ENCODE results near the gene ORM1.
"Not testable (repeated sequence)": the region's sequence is repeated elsewhere in the genome, so short reads cannot be mapped to it uniquely, and the experiment has no call there.

Gene ORM1

GRCh38 chr9:114322831-114323531 is at the start of gene ORM1:
TSS of gene ORM1 (plus strand) at chr9:114323098. CDS start at chr9:114323134, 36 bp downstream.
- H3K36me3 ChIP-seq; H3K9me3 ChIP-seq; intact Hi-C loops (cut with DNase I; ENCODE audit: low total_unique reads); H3K4me1 ChIP-seq; H3K4me3 ChIP-seq; H3K27ac ChIP-seq: not testable (repeated sequence)
- peak in 1 of 2 donors; percentile 11 for DNase-seq
- H3K27me3 ChIP-seq = peaks cover 0 to 14% of the 10 kb centered on the region in 2 donors

DNA sequence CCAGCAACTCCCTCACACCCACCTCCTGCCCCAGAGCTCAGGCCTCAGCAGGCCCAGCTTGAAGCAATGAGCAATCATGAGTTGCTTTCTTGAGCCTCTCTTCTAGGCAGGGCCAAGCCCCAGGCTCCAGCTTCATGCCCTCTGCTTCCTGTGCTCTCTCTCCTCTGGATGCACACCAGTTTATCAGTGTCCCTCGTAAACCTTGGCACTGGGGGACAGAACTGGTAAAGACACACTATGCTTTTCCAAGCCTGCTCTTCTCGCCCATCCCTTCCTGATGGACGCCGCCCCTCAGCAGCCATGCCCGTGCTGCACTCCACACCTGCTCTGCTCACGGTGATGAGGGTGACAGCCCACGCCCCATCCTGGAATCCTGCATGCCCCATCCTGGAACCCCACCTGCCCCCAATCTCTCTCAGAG is 49.4 kb upstream of the ORM1 start:
- no peak overlapping the region for H3K4me3 ChIP-seq
- DNase-seq = peak in 1 of 2 donors; percentile 37
- intact Hi-C loops (cut with DNase I; ENCODE audit: low total_unique reads) = loop anchor here (5.0 kb wide), 1 partner anchor 166 kb away; no protein-coding TSS in a partner anchor
- H3K9me3 ChIP-seq = no peaks in the 10 kb centered on the region
- no peak overlapping the region for H3K27ac ChIP-seq
- no peaks in the 10 kb centered on the region for H3K36me3 ChIP-seq
- H3K4me1 ChIP-seq = peaks cover 0 to 8% (median under 1%) of the 10 kb centered on the region in 4 donors
- no peaks in the 10 kb centered on the region for H3K27me3 ChIP-seq
- TF ChIP-seq, protein P1, sequence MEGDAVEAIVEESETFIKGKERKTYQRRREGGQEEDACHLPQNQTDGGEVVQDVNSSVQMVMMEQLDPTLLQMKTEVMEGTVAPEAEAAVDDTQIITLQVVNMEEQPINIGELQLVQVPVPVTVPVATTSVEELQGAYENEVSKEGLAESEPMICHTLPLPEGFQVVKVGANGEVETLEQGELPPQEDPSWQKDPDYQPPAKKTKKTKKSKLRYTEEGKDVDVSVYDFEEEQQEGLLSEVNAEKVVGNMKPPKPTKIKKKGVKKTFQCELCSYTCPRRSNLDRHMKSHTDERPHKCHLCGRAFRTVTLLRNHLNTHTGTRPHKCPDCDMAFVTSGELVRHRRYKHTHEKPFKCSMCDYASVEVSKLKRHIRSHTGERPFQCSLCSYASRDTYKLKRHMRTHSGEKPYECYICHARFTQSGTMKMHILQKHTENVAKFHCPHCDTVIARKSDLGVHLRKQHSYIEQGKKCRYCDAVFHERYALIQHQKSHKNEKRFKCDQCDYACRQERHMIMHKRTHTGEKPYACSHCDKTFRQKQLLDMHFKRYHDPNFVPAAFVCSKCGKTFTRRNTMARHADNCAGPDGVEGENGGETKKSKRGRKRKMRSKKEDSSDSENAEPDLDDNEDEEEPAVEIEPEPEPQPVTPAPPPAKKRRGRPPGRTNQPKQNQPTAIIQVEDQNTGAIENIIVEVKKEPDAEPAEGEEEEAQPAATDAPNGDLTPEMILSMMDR (IDR thresholded peaks at IDR 0.05) = no peak

- no peaks in the 10 kb centered on the region for H3K9me3 ChIP-seq
- no peaks in the 10 kb centered on the region for H3K36me3 ChIP-seq
- no peak overlapping the region for H3K27ac ChIP-seq
- TF ChIP-seq, protein P1 (IDR thresholded peaks at IDR 0.05) = no peak
- H3K4me1 ChIP-seq = peaks cover 0 to 16% (median 4%) of the 10 kb centered on the region in 4 donors
- DNase-seq = peak in 1 of 2 donors; percentile 23
- intact Hi-C loops (cut with DNase I; ENCODE audit: low total_unique reads) = loop anchor here (5.0 kb wide), 1 partner anchor 167 kb away; no protein-coding TSS in a partner anchor
- H3K4me3 ChIP-seq = no peak overlapping the region
- H3K27me3 ChIP-seq = no peaks in the 10 kb centered on the region
These were observed 48.7 kb upstream of the ORM1 start for GRCh38 chr9:114274217-114274616.

- intact Hi-C loops (cut with DNase I; ENCODE audit: low total_unique reads) = no loop called here
- no peaks in the 10 kb centered on the region for H3K9me3 ChIP-seq
- TF ChIP-seq, protein P1 (IDR thresholded peaks at IDR 0.05) = no peak
- peak in 1 of 2 donors; percentile 53 for DNase-seq
- H3K27ac ChIP-seq = no peak overlapping the region
- H3K27me3 ChIP-seq = no peaks in the 10 kb centered on the region
- no peak overlapping the region for H3K4me3 ChIP-seq
- H3K36me3 ChIP-seq = no peaks in the 10 kb centered on the region
- peaks cover 0 to 18% (median 4%) of the 10 kb centered on the region in 4 donors for H3K4me1 ChIP-seq
These were observed 47.5 kb upstream of the ORM1 start for GRCh38 chr9:114275246-114276004.

- peak in 1 of 2 donors; percentile 54 for DNase-seq
- Histone ChIP-seq H3K4me3 (no peak overlapping the region), H3K27ac (no peak overlapping the region), H3K4me1 (peaks cover 0 to 18% (median 4%) of the 10 kb centered on the region in 4 donors), H3K36me3 (no peaks in the 10 kb centered on the region), H3K27me3 (no peaks in the 10 kb centered on the region), H3K9me3 (no peaks in the 10 kb centered on the region)
- TF ChIP-seq, protein P1 (IDR thresholded peaks at IDR 0.05) = no peak
- intact Hi-C loops (cut with DNase I; ENCODE audit: low total_unique reads) = no loop called here
These were observed 45.7 kb upstream of the ORM1 start for GRCh38 chr9:114276908-114277821.

Data from tibial artery (tissue), 4 donors.